ENCODE measurements around the gene CLTC. TPM values are rescaled to one million over a fixed set of nuclear protein-coding genes. Genes with fewer than 3 reads are reported as not detected.

Gene CLTC
- total and polyA plus RNA-seq, 2 of the 8 experiments (the other 6 are each of a cell fraction or from before 2014, with no cell fraction given): 175 to 283 TPM

- Histone ChIP-seq H3K36me3 (ENCODE audit: control insufficient read depth in 2 of 4, insufficient read depth in 4 of 4, low read length in 3 of 4) (peaks cover 2 to 32% (median 10%) of the 10 kb centered on the region in 4 experiments; a peak in 5 of 8 replicates), H4K91ac (replicated peaks; ENCODE audit: insufficient read length, low read length) (no peak overlapping the region), H2BK120ac (replicated peaks; ENCODE audit: low read depth, low read length) (no peak overlapping the region), H3K79me1 (ENCODE audit: low read depth, low read length) (peaks cover 2% of the 10 kb centered on the region; the same call in 1 of the 2 replicates), H3K27me3 (replicated peaks in 1 of 4; ENCODE audit: control insufficient read depth in 3 of 4, extremely low read depth in 1 of 4, insufficient read depth in 3 of 4, low read length in 3 of 4) (no peaks in the 10 kb centered on the region), H3K4me2 (ENCODE audit: insufficient read depth in 1 of 2, low read depth in 2 of 2, low read length in 2 of 2) (no peak overlapping the region), H3K9me3 (ENCODE audit: insufficient read depth in 2 of 2, low read depth in 1 of 2, low read length in 1 of 2) (no peaks in the 10 kb centered on the region), H3K27ac (ENCODE audit: low read depth, low read length) (no peak overlapping the region), H2AK5ac (ENCODE audit: low read depth, low read length) (no peak overlapping the region), H2BK20ac (ENCODE audit: low read length) (no peak overlapping the region), H3K18ac (ENCODE audit: extremely low read depth, low read length) (no peak overlapping the region), H4K20me1 (replicated peaks in 1 of 2; ENCODE audit: control insufficient read depth in 1 of 2, insufficient read depth in 2 of 2, low read length in 2 of 2) (peaks cover 0 to 2% of the 10 kb centered on the region in 2 experiments), H3K23me2 (ENCODE audit: low read depth, low read length) (peaks cover 2% of the 10 kb centered on the region; the same call in 1 of the 2 replicates), H3K56ac (replicated peaks; ENCODE audit: insufficient read length, low read depth, low read length) (no peak overlapping the region), H3K4ac (replicated peaks; ENCODE audit: insufficient read length, low read depth, low read length) (no peak overlapping the region), H2BK5ac (ENCODE audit: low read depth, low read length) (no peak overlapping the region), H3K9ac (replicated peaks in 1 of 4; ENCODE audit: extremely low read depth in 1 of 4, low read depth in 3 of 4, low read length in 3 of 4) (no peak overlapping the region), H2AFZ (ENCODE audit: low read length) (no peak overlapping the region), H3K4me3 (ENCODE audit: extremely low read depth in 1 of 4, insufficient read depth in 2 of 4, low read depth in 3 of 4, low read length in 4 of 4) (no peak overlapping the region), H2BK12ac (ENCODE audit: low read depth, low read length) (no peak overlapping the region), H3K14ac (ENCODE audit: insufficient read length) (no peak overlapping the region), H4K8ac (ENCODE audit: extremely low read depth, insufficient read depth, low read length) (no peak overlapping the region), H3K23ac (ENCODE audit: insufficient read length) (no peak overlapping the region), H3K4me1 (replicated peaks in 1 of 4; ENCODE audit: control insufficient read depth in 3 of 4, insufficient read depth in 4 of 4, low read length in 3 of 4) (peaks cover 0 to 2% (median 0%) of the 10 kb centered on the region in 4 experiments; a peak in 1 of 7 replicates), H2BK15ac (ENCODE audit: low read length) (no peak overlapping the region), H4K5ac (ENCODE audit: insufficient read length, low read depth, low read length) (no peak overlapping the region), H3K79me2 (ENCODE audit: control insufficient read depth in 1 of 2, insufficient read depth in 2 of 2, low read length in 2 of 2) (no peaks in the 10 kb centered on the region)
- ChIA-PET POLR2A (ENCODE audit: partially characterized antibody) (interaction anchor here (0.6 kb wide), 1 partner anchor 296 kb away, joined by 4 read pairs; no protein-coding TSS in a partner anchor), CTCF (ENCODE audit: partially characterized antibody) (no interaction called here)
- DNase-seq (ENCODE audit: low read depth in 1 of 2, low spot score in 2 of 2) (no peak), FAIRE-seq (no peak)
- 97% methylated on average over 2 of the region's 2 CpGs; no CpG with 5 or more reads in 1 of the 2 experiments for WGBS, 2 experiments (ENCODE audit: extremely low coverage in 1 of 2, insufficient coverage in 1 of 2, insufficient read length in 1 of 2, insufficient replicate concordance in 2 of 2, low coverage in 1 of 2, low lambda C conversion rate in 2 of 2, missing lambda C conversion rate in 1 of 2)
- TF ChIP-seq E2F6 (IDR thresholded peaks at IDR 0.05) (no peak), TBP (IDR thresholded peaks at IDR 0.05; ENCODE audit: low read depth, low read length) (no peak), RFX5 (IDR thresholded peaks at IDR 0.05; ENCODE audit: borderline replicate concordance, low read depth, low read length) (no peak), YY1 (IDR thresholded peaks at IDR 0.05; ENCODE audit: low read depth, low read length) (no peak), NANOG (IDR thresholded peaks at IDR 0.05; ENCODE audit: insufficient read depth, low read depth, low read length, poor library complexity, severe bottlenecking) (no peak), RBBP5 (IDR thresholded peaks at IDR 0.05; ENCODE audit: borderline replicate concordance, low read depth, low read length) (no peak), ATF3 (IDR thresholded peaks at IDR 0.05; ENCODE audit: insufficient read depth, low read depth, low read length) (no peak), SUZ12 (IDR thresholded peaks at IDR 0.05; ENCODE audit: low read length) (no peak), POLR2AphosphoS5 (IDR thresholded peaks at IDR 0.05; ENCODE audit: low read depth, low read length) (no peak), FOSL1 (IDR thresholded peaks at IDR 0.05; ENCODE audit: insufficient read depth, low read depth, low read length) (no peak), BRCA1 (IDR thresholded peaks at IDR 0.05; ENCODE audit: low read depth, low read length) (no peak), EP300 (IDR thresholded peaks at IDR 0.05; ENCODE audit: borderline replicate concordance in 1 of 2, low read depth in 2 of 2, low read length in 2 of 2) (no peak)
Measured at GRCh38 chr17:59601130-59601529, 18.6 kb upstream of the CLTC start.

Measured in H1 (cell line).